ENCODE measurements around the gene CLCN5.

DNA sequence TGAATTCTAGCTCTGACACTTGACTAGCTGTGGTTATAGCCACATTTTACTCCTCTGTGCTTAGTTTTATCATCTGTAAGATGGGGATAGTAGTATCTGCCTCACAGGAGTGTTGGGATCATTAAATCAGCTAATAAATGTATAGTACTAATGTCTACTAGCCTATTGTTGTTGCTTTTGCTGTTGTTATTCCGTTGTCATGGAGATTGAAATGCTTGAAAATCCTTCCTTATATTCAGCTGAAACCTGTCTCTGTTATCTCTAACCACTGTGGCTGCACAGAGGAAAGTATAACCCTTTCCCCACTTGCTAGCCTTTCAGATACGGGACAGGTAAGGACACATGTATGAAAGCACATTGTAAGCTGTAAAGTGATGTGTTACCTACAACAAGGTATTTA, 33.9 kb downstream of the CLCN5 start:
- no peak for TF ChIP-seq CTCF (conservative IDR thresholded peaks at IDR 0.05 in 1 of 2, IDR thresholded peaks at IDR 0.05 in 1 of 2; ENCODE audit: low read depth in 1 of 2, low read length in 2 of 2)
- TF ChIP-seq EZH2 (IDR thresholded peaks at IDR 0.05; ENCODE audit: low read length, missing control alignments) = no peak

Measured in fibroblast of lung (primary cell).